HG02610 (cell line): ENCODE measurements around the gene POLA1.

ENCODE experiments used
- ATAC-seq: cut with Tn5 transposase; IDR thresholded peaks from one replicate; pipeline ENCODE4 v1.9.1; 2021; ENCODE audit warnings: mild to moderate bottlenecking, moderate library complexity; ENCODE audit not compliant: unreplicated experiment

The POLA1 gene

DNA sequence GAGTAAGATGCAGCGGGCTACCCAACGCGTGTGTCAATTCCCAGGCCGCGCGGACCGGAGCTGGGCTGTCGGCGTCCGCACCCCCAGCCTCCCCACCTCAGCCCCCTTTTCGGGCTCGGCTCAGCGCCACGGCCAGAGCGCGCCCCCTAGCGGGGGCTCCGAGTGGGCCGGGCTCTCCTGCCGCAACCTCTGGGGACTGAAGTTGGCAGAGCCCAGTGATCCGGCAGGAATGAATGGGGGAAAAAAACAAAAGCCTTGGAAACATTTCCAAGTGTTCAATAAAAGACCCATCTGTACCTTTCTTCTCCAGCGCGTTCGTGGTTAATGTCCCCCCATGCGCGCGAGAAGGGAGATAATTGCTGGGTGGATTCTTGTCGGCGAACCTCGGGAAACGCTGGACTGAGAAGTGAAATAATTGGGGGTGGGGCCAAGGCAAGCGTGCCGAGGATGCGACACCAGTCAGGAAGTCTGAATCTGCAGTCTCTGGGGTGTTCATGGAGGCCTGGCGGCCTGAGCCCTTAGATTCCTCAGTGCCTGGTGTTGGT is 327.3 kb downstream of the POLA1 start:
- ATAC-seq: peak; percentile 52

- ATAC-seq: no peak
Observed at GRCh38 chrX:25022499-25023325, 329.0 kb downstream of the POLA1 start.

DNA sequence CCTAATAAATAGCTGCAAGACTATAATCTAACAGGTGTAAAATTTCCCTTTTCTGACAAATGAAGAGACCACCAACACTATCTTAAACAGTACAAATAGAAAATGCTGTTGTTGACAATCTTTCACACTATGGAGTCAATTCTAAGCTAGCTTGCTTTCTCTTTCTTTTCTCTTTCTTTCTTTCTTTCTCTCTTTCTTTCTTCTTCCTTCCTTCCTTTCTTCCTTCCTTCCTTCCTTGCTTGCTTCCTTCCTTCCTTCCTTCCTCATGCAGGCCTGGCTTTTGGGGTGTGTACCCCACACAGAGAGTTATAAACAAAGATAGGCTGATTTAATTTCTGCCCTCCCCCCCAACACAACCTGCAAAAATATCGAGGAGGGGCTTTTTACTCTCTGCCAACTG is 330.2 kb downstream of the POLA1 start:
- no peak for ATAC-seq

DNA sequence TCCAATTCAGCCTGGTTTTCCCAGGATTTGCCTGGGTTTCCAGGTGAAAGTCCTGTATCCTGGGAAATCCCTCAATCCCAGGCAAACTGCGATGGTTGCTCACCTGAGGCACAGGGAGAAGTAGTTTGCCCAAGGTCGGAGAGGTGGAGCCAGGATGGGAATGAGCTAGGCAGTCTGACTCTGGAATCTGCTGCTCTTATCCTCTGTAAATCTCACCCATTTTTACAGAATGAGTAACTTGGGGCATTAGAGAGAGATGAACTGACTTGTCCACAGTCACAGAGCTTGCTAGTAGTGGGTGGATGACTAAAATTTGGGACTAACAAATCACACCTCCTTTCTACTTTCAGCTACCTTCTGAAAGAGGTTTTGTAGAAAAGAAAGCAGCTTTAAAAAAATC is 331.9 kb downstream of the POLA1 start:
- no peak for ATAC-seq

DNA sequence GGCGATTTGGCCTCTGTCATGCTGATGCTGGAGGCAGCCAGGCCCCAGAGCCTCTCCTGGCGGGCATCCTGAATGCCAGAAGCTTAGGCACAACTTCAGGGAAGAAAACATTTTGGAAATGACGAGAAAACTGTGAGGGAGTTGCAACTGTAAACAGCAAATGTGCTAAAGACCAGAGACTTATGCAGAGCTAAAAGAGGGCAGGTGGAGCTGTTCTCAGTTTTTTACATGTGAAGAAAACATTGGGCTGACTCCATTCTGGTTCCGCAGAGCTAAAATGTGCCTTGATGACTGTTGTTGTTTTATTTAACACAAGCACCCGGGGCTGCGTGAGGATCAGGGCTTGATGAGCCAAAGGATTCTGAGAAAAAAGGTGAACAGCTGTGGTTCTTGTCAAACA is 332.9 kb downstream of the POLA1 start:
- no peak for ATAC-seq

GRCh38 chrX:25028726-25029125 is 335.0 kb downstream of the POLA1 start:
- ATAC-seq: no peak

DNA sequence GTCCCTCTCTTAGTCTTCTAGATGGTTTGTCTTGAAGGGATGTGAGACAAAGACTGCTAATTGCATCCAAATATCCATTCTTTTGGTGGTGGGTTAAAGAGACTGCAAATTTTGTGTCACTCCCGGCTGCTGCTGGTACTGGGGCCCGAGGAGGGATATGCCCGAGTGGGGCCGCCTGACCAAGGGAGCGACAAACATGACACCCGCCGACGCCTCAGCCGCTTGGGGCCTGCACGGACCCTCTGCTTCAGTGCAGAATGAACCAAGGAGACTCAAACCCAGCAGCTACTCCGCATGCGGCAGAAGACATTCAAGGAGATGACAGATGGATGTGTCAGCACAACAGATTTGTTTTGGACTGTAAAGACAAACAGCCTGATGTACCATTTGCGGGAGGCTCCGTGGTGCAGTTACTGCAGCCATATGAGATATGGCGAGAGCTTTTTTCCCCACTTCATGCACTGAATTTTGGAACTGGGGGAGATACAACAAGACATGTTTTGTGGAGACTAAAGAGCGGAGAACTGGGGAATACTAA is 335.6 kb downstream of the POLA1 start:
- ATAC-seq: no peak

- ATAC-seq: no peak
Observed at GRCh38 chrX:25034889-25035288, 341.2 kb downstream of the POLA1 start.

DNA sequence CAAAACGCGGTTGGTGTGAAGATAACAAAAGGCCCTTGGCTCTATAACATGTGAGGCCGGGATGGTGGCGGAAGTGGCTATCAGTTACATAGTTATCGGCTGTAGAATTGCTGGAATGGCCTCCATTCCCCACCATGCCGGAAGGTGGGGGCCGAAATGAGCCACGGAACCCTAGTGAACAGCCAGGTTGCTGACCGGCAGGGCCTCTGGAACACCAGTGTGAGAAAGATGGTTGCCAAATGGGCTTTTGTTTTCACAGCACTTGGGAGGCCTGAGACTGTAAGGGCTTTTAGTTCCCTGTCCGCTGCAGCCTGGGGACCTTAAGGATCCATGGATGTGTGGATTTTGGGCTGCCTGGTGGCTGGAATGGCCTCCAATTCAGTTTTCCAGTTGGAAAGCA is 345.3 kb downstream of the POLA1 start:
- ATAC-seq: no peak

DNA sequence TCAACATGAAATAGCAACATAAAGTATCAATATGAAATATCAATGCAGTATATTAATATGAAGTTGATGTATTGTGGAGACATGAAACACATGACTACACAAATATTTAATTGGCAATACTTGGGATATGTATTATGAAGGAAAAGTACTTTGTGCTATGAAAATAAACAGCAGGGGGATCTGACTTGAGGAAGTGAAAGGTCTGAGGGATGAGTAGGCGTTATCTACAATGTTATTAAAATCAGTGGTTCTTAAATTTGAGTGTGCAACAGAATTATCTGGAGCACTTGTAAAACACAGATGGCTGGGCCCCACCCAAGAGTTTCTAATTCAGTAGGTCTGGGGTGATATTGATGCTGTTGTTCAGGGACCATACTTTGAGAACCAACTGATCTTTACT is 349.5 kb downstream of the POLA1 start:
- no peak for ATAC-seq
